ENCODE data around the gene ZNF610. TPM values are rescaled to one million over a fixed set of nuclear protein-coding genes. Genes with fewer than 3 reads are reported as not detected.

Gene ZNF610
- total and polyA plus RNA-seq, 2 donors (not counting 1 experiment from before 2014, with no cell fraction given) = 1.5 to 3.7 TPM

GRCh38 chr19:52297601-52298364 is 38.3 kb upstream of the ZNF610 start:
- ChIA-PET CTCF (no interaction called here), POLR2A (no interaction called here)
- no peaks in the 10 kb centered on the region for H3K27me3 Mint-ChIP-seq
- H3K4me1 Mint-ChIP-seq = peaks cover 21% of the 10 kb centered on the region
- DNase-seq (peak; percentile 17), ATAC-seq (ENCODE audit: low read depth) (no peak)
- H3K4me3 Mint-ChIP-seq = peak overlapping the region; percentile 96
- H3K36me3 ChIP-seq (replicated peaks in 1 of 2; ENCODE audit: control extremely low read depth in 1 of 2, control insufficient read depth in 1 of 2, extremely low read depth in 1 of 2, insufficient read depth in 2 of 2, low read length in 1 of 2) = peaks cover 5 to 29% of the 10 kb centered on the region in 2 experiments
- H4K20me1 ChIP-seq (ENCODE audit: control insufficient read depth, insufficient read depth, low read length, poor library complexity, severe bottlenecking) = no peaks in the 10 kb centered on the region
- H3K9ac ChIP-seq (ENCODE audit: low read length) = peak overlapping the region; percentile 99
- H3K4me3 ChIP-seq (ENCODE audit: control extremely low read depth in 1 of 5, extremely low read depth in 1 of 5, insufficient read depth in 1 of 5, low read depth in 2 of 5, low read length in 4 of 5) = peak overlapping the region; percentile 86 to 98 (median 98)
- H3K4me2 ChIP-seq (replicated peaks; ENCODE audit: low read depth, low read length, poor library complexity, severe bottlenecking) = peak overlapping the region; percentile 86
- peak overlapping the region; percentile 98 for H3K27ac Mint-ChIP-seq
- H3K79me2 ChIP-seq (ENCODE audit: control insufficient read depth, insufficient read depth, low read length) = peaks cover 16% of the 10 kb centered on the region
- intact Hi-C loops (cut with micrococcal nuclease) = loop anchor here (1.0 to 2.0 kb wide), 5 partner anchors 28 to 806 kb away; partner anchors contain the start of genes ZNF160, ZNF766, ZNF808 and ZNF83
- H3K9me3 Mint-ChIP-seq (ENCODE audit: insufficient read depth) = peaks cover 5% of the 10 kb centered on the region
- H3K27me3 ChIP-seq (replicated peaks in 1 of 4; ENCODE audit: control extremely low read depth in 1 of 4, control insufficient read depth in 3 of 4, insufficient read depth in 4 of 4, low read length in 3 of 4) = no peaks in the 10 kb centered on the region
- H3K4me1 ChIP-seq (ENCODE audit: control insufficient read depth in 2 of 2, insufficient read depth in 2 of 2, low read length in 2 of 2) = peaks cover 11 to 16% of the 10 kb centered on the region in 2 donors
- peak overlapping the region; percentile 94 to 96 for H3K27ac ChIP-seq (ENCODE audit: low read length in 2 of 2)
- peaks cover 1 to 40% (median 11%) of the 10 kb centered on the region in 3 donors for H3K9me3 ChIP-seq (ENCODE audit: control extremely low read depth in 1 of 3, control insufficient read depth in 2 of 3, insufficient read depth in 1 of 3, low read length in 2 of 3)
- 24% methylated on average over 12 of the region's 18 CpGs for WGBS (ENCODE audit: insufficient coverage)
- TF ChIP-seq, protein P1, sequence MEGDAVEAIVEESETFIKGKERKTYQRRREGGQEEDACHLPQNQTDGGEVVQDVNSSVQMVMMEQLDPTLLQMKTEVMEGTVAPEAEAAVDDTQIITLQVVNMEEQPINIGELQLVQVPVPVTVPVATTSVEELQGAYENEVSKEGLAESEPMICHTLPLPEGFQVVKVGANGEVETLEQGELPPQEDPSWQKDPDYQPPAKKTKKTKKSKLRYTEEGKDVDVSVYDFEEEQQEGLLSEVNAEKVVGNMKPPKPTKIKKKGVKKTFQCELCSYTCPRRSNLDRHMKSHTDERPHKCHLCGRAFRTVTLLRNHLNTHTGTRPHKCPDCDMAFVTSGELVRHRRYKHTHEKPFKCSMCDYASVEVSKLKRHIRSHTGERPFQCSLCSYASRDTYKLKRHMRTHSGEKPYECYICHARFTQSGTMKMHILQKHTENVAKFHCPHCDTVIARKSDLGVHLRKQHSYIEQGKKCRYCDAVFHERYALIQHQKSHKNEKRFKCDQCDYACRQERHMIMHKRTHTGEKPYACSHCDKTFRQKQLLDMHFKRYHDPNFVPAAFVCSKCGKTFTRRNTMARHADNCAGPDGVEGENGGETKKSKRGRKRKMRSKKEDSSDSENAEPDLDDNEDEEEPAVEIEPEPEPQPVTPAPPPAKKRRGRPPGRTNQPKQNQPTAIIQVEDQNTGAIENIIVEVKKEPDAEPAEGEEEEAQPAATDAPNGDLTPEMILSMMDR (IDR thresholded peaks at IDR 0.05) = no peak
- no peak for TF ChIP-seq EZH2 (IDR thresholded peaks at IDR 0.05; ENCODE audit: borderline replicate concordance, insufficient read depth, low read depth, low read length, poor library complexity, severe bottlenecking)
- peak overlapping the region; percentile 91 for H2AFZ ChIP-seq (ENCODE audit: insufficient read depth, low read depth, low read length, poor library complexity, severe bottlenecking)

- no peak overlapping the region for H2AFZ ChIP-seq (ENCODE audit: insufficient read depth, low read depth, low read length, poor library complexity, severe bottlenecking)
- H3K4me3 ChIP-seq (ENCODE audit: control extremely low read depth in 1 of 5, extremely low read depth in 1 of 5, insufficient read depth in 1 of 5, low read depth in 2 of 5, low read length in 4 of 5) = no peak overlapping the region
- H3K9me3 ChIP-seq (ENCODE audit: control extremely low read depth in 1 of 3, control insufficient read depth in 2 of 3, insufficient read depth in 1 of 3, low read length in 2 of 3) = peaks cover 12 to 82% (median 75%) of the 10 kb centered on the region in 3 donors
- H3K27ac Mint-ChIP-seq = no peak overlapping the region
- DNase-seq (peak; percentile 51), ATAC-seq (ENCODE audit: low read depth) (no peak)
- CTCF ChIA-PET = no interaction called here
- no peaks in the 10 kb centered on the region for H3K27me3 Mint-ChIP-seq
- H3K27me3 ChIP-seq (replicated peaks in 1 of 4; ENCODE audit: control extremely low read depth in 1 of 4, control insufficient read depth in 3 of 4, insufficient read depth in 4 of 4, low read length in 3 of 4) = no peaks in the 10 kb centered on the region
- peaks cover 4% of the 10 kb centered on the region for H3K79me2 ChIP-seq (ENCODE audit: control insufficient read depth, insufficient read depth, low read length)
- no peak overlapping the region for H3K9ac ChIP-seq (ENCODE audit: low read length)
- H3K4me2 ChIP-seq (replicated peaks; ENCODE audit: low read depth, low read length, poor library complexity, severe bottlenecking) = no peak overlapping the region
- intact Hi-C loops (cut with micrococcal nuclease) = no loop called here
- TF ChIP-seq EZH2 (IDR thresholded peaks at IDR 0.05; ENCODE audit: borderline replicate concordance, insufficient read depth, low read depth, low read length, poor library complexity, severe bottlenecking) = no peak
- TF ChIP-seq, protein P1 (IDR thresholded peaks at IDR 0.05) = no peak
- no peaks in the 10 kb centered on the region for H3K4me1 ChIP-seq (ENCODE audit: control insufficient read depth in 2 of 2, insufficient read depth in 2 of 2, low read length in 2 of 2)
- no peak overlapping the region for H3K4me3 Mint-ChIP-seq
- WGBS (ENCODE audit: insufficient coverage) = 100% methylated on average over 6 of the region's 10 CpGs
- peaks cover 3 to 57% of the 10 kb centered on the region in 2 experiments for H3K36me3 ChIP-seq (replicated peaks in 1 of 2; ENCODE audit: control extremely low read depth in 1 of 2, control insufficient read depth in 1 of 2, extremely low read depth in 1 of 2, insufficient read depth in 2 of 2, low read length in 1 of 2)
- no peaks in the 10 kb centered on the region for H4K20me1 ChIP-seq (ENCODE audit: control insufficient read depth, insufficient read depth, low read length, poor library complexity, severe bottlenecking)
- H3K9me3 Mint-ChIP-seq (ENCODE audit: insufficient read depth) = peaks cover 23% of the 10 kb centered on the region
- H3K27ac ChIP-seq (ENCODE audit: low read length in 2 of 2) = no peak overlapping the region
- POLR2A ChIA-PET = no interaction called here
- no peaks in the 10 kb centered on the region for H3K4me1 Mint-ChIP-seq
Measured at GRCh38 chr19:52307275-52307674, 28.8 kb upstream of the ZNF610 start.
